PFSK-1 (cell line): ENCODE results near the gene CXCR3. TPM values are rescaled to one million over a fixed set of nuclear protein-coding genes. Genes with fewer than 3 reads are reported as not detected.

ENCODE experiments used
- FOXP2 ChIP-seq: optimal IDR thresholded peaks from 2 replicates; pipeline ENCODE3; 2011; ENCODE audit warnings: borderline replicate concordance, control low read depth, inconsistent platforms; ENCODE audit not compliant: insufficient read depth; ENCODE audit errors: extremely low read length, extremely low read depth
- POLR2AphosphoS5 ChIP-seq: IDR thresholded peaks from 2 replicates; pipeline ENCODE4 v1.6.1; 2012; ENCODE audit warnings: low read depth, mild to moderate bottlenecking, control low read depth, low read length, moderate library complexity
- REST ChIP-seq, 2 experiments: IDR thresholded peaks; 2 replicates each; pipeline versions ENCODE4 v1.6.1 to v1.8.0; 2011 to 2012; ENCODE audit warnings: low read depth in 2 of 2, low read length in 2 of 2, control low read depth in 1 of 2, inconsistent platforms in 1 of 2, mild to moderate bottlenecking in 1 of 2, moderate library complexity in 1 of 2; ENCODE audit not compliant: insufficient read depth in 1 of 2
- SIN3A ChIP-seq: IDR thresholded peaks from 2 replicates; pipeline ENCODE4 v1.6.1; 2012; ENCODE audit warnings: mild to moderate bottlenecking, low read length, moderate library complexity, borderline replicate concordance; ENCODE audit not compliant: insufficient read depth
- TAF1 ChIP-seq: IDR thresholded peaks from 2 replicates; pipeline ENCODE4 v1.6.1; 2012; ENCODE audit warnings: low read length, control low read depth, borderline replicate concordance; ENCODE audit not compliant: insufficient read depth
- polyA plus RNA-seq: library from polyadenylated mRNA; unstranded; fragments of >200 nt; gene quantifications from one replicate; pipeline ENCODE4 v1.2.1, GENCODE V29; 2012; ENCODE audit warnings: low read depth, missing spikeins; ENCODE audit not compliant: insufficient read length

Gene CXCR3
- polyA plus RNA-seq: 0.18 TPM

DNA sequence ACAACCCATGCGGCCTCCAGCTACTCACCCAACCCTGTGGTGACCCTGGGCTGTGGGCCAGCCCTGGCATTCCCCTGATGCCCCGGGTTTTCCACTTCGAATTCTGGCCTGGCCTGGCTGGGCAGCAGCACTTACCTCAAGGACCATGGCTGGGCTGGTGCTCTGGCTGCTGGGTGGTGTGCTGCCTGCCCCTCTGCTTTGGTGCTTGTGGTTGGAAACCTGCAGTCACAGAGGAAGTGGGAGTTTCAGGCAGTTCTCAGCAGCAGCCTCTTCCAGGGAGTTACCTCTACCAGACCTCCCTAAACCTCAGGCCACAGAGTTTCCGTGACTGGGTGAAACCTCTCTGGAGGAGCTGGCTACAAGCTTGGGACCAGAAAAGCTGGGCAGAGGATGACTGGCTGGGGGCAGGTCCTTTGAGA, at the start of gene CXCR3:
Gene CXCR3, minus strand, starts transcription at position 209 of the 419 bp plus-strand sequence. Its CDS starts 62 bp downstream, at position 147.
- TF ChIP-seq TAF1: no peak
- no peak for TF ChIP-seq SIN3A
- TF ChIP-seq FOXP2: no peak
- TF ChIP-seq POLR2AphosphoS5: no peak
- TF ChIP-seq REST (IDR thresholded peaks at IDR 0.05; ENCODE audit: insufficient read depth in 1 of 2, low read depth in 2 of 2, low read length in 2 of 2): no peak

DNA sequence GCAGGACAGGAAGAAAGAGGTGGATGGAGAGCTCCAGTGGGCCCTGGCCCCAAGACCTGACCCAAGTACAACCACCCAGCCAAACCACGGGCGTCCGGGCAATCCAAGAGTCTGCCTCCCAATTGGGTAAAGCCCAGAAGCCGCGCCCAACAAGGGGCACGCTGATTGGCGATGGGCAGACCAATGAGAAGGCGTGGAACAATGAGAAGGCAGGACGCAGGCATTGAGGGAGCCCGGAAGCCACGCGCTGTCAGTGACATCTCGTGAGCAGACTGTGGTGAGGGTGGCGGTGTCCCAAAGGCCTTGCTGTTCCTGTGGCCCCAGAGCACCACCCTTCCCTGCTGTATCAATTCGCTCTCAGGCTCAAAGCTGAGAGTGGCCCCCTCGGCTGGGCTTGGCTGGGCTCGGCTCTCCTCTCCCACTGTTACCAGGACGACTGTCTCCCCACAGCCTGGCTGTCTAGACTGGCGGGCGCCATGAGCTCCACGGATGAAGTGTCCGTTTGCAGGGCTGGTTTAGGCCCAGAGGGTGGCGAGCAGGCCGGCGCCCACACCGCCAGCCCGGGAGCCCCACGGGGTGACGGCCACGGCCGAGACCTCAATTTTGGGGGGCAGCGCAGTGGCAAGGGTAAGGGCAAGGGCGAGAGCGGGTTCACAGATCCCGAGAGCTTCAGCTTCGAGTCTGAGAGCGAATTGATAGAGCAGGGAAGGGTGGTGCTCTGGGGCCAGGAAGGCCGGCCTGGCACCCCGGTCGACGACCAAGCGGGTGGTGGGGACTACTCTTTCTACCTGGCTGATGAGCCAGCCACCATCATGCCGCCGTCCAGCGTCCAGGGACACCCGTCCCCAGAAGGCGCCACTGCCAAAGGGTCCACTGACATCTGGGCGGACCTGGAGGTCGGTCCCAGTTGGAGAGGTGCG, 49.3 kb upstream of the CXCR3 start, which contains the start of gene LOC101059915:
Gene LOC101059915, plus strand, starts transcription at position 219 of the 920 bp plus-strand sequence.
- no peak for TF ChIP-seq FOXP2
- no peak for TF ChIP-seq SIN3A
- TF ChIP-seq REST (IDR thresholded peaks at IDR 0.05; ENCODE audit: insufficient read depth in 1 of 2, low read depth in 2 of 2, low read length in 2 of 2): no peak
- no peak for TF ChIP-seq TAF1
- TF ChIP-seq POLR2AphosphoS5: no peak

DNA sequence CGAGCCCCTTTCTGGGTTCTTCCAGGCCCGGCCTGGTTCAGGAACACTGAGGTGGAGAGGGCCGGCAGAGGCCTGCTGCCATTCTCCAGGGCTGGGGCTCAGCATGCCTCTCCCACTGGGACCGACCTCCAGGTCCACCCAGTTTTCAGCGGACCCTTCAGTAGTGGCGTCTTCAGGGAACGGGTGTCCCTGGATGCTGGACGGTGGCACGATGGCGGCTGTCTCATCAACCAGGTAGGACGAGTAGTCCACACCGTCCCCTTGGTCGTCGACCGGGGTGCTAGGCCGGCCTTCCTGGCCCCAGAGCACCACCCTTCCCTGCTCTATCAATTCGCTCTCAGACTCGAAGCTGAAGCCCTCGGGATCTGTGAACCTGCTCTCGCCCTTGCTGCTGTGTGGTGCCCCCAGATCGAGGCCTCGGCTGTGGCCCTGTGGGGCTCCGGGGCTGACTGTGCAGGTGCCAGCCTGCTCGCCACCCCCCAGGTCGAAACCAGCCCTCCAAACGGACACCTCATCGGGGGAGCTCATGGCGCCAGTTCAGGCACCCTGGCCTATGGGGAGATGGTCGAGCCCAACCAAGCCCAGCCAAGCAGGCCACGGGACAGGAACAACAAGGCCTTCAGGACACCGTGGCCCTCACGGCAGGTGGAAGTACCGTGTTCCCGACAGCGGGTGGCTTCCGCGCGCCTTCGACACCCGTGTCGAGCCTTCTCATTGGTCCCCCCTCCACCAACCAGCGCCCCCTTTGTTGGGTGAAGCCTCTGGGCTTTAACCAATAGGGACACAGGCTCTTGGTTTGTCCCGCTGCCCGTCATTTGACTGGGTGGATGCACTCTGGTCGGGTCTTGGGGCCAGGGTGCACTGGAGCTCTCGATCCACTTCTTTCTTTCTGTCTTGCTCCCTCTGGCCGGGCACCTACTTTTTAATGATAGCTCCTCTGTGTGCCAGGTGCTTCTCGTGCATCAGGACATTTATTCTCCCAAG, 48.2 kb upstream of the CXCR3 start:
- TF ChIP-seq REST (IDR thresholded peaks at IDR 0.05; ENCODE audit: insufficient read depth in 1 of 2, low read depth in 2 of 2, low read length in 2 of 2): no peak
- TF ChIP-seq FOXP2: no peak
- TF ChIP-seq SIN3A: no peak
- TF ChIP-seq TAF1: no peak
- TF ChIP-seq POLR2AphosphoS5: no peak

DNA sequence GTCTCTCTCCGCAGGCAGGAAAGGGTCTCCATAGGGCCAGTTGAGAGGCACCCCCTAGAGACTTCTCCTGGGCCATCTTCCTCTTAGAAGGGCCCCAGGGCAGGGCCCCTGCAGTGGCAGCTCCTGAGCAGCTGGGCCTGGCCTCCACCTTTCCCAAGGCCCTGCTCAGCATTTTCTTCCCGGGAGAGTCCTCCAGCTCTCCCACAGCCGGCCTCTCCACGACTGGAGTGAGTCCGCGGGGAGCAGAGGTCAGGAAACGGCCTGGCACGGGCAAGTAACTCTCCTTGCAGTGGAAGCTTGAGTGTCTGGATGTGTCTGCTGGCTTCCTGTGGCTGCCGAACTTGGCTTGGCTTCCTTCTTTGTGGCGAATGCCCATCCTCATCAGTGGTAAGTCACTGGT, 47.4 kb upstream of the CXCR3 start:
- no peak for TF ChIP-seq TAF1
- TF ChIP-seq SIN3A: no peak
- no peak for TF ChIP-seq POLR2AphosphoS5
- TF ChIP-seq FOXP2: no peak
- TF ChIP-seq REST (IDR thresholded peaks at IDR 0.05; ENCODE audit: insufficient read depth in 1 of 2, low read depth in 2 of 2, low read length in 2 of 2): no peak
